H9 (cell line): ENCODE measurements around the gene CCDC126. TPM values are rescaled to one million over a fixed set of nuclear protein-coding genes. Genes with fewer than 3 reads are reported as not detected.

Experiments
- DNase-seq: peaks from one replicate; pipeline ENCODE4 v3.0.0-alpha.2; 2017
- H2AFZ ChIP-seq: one replicate; pipeline ENCODE4 v1.6.1; 2013; ENCODE audit warnings: mild to moderate bottlenecking, low read length, control low read depth, moderate library complexity
- H2AK5ac ChIP-seq: 2 replicates; pipeline ENCODE4 v1.6.1; 2013; ENCODE audit warnings: low read length, control low read depth, mixed read lengths; ENCODE audit not compliant: insufficient read length
- H2BK120ac ChIP-seq: one replicate; pipeline ENCODE4 v1.6.1; 2013; ENCODE audit warnings: low read depth, mild to moderate bottlenecking, low read length, control low read depth, inconsistent platforms; ENCODE audit not compliant: poor library complexity, severe bottlenecking
- H2BK12ac ChIP-seq: 2 replicates; pipeline ENCODE4 v1.6.1; 2013; ENCODE audit warnings: low read length, control low read depth, mixed read lengths, low read depth; ENCODE audit not compliant: insufficient read length
- H2BK15ac ChIP-seq: 2 replicates; pipeline ENCODE4 v1.6.1; 2013; ENCODE audit warnings: low read depth, low read length, control low read depth
- H2BK20ac ChIP-seq: one replicate; pipeline ENCODE4 v1.6.1; 2013; ENCODE audit warnings: low read depth, mild to moderate bottlenecking, low read length, control low read depth, inconsistent platforms; ENCODE audit not compliant: poor library complexity, severe bottlenecking
- H2BK5ac ChIP-seq: 2 replicates; pipeline ENCODE4 v1.6.1; 2013; ENCODE audit warnings: low read length, control low read depth, mixed read lengths; ENCODE audit not compliant: insufficient read length
- H3K14ac ChIP-seq: 2 replicates; pipeline ENCODE4 v1.6.1; 2013; ENCODE audit warnings: low read length, control low read depth; ENCODE audit not compliant: insufficient read depth
- H3K18ac ChIP-seq: 2 replicates; pipeline ENCODE4 v1.6.1; 2013; ENCODE audit warnings: low read depth, mild to moderate bottlenecking, mixed read lengths, low read length, control low read depth; ENCODE audit not compliant: insufficient read length
- H3K23ac ChIP-seq: 2 replicates; pipeline ENCODE4 v1.6.1; 2013; ENCODE audit warnings: low read length, control low read depth, mixed read lengths, low read depth; ENCODE audit not compliant: insufficient read length
- H3K23me2 ChIP-seq: 2 replicates; pipeline ENCODE4 v1.6.1; 2013; ENCODE audit warnings: low read depth, mild to moderate bottlenecking, mixed read lengths, low read length, control low read depth; ENCODE audit not compliant: insufficient read length, poor library complexity, severe bottlenecking
- H3K27ac ChIP-seq: 2 replicates; pipeline ENCODE4 v1.5.1; 2013; ENCODE audit warnings: low read length, control low read depth, mixed read lengths, low read depth; ENCODE audit not compliant: insufficient read length
- H3K27me3 ChIP-seq: 2 replicates; pipeline ENCODE4 v1.6.1; 2013; ENCODE audit warnings: low read length, control low read depth, inconsistent platforms; ENCODE audit not compliant: insufficient read depth
- H3K4ac ChIP-seq: 2 replicates; pipeline ENCODE4 v1.6.1; 2013; ENCODE audit warnings: low read depth, mild to moderate bottlenecking, control low read depth, inconsistent platforms, low read length, moderate library complexity
- H3K4me1 ChIP-seq: 2 replicates; pipeline ENCODE4 v1.6.1; 2013; ENCODE audit warnings: low read length, control low read depth, inconsistent platforms; ENCODE audit not compliant: insufficient read depth
- H3K4me2 ChIP-seq: 2 replicates; pipeline ENCODE4 v1.6.1; 2013; ENCODE audit warnings: low read length, control low read depth, mixed read lengths; ENCODE audit not compliant: insufficient read length, insufficient read depth
- H3K56ac ChIP-seq: 2 replicates; pipeline ENCODE4 v1.6.1; 2013; ENCODE audit warnings: low read depth, mild to moderate bottlenecking, mixed read lengths, low read length, control low read depth; ENCODE audit not compliant: insufficient read length
- H3K79me1 ChIP-seq: 2 replicates; pipeline ENCODE4 v1.6.1; 2013; ENCODE audit warnings: low read depth, mild to moderate bottlenecking, moderate library complexity, low read length, control low read depth, inconsistent platforms; ENCODE audit not compliant: insufficient read depth, poor library complexity, severe bottlenecking
- H3K79me2 ChIP-seq: 2 replicates; pipeline ENCODE4 v1.6.1; 2013; ENCODE audit warnings: low read length, control low read depth, inconsistent platforms; ENCODE audit not compliant: insufficient read depth
- H3K9ac ChIP-seq: 2 replicates; pipeline ENCODE4 v1.6.1; 2013; ENCODE audit warnings: low read length, control low read depth, mixed read lengths; ENCODE audit not compliant: insufficient read length; ENCODE audit errors: extremely low read depth
- H3K9me3 ChIP-seq: one replicate; pipeline ENCODE4 v1.6.1; 2013; ENCODE audit warnings: low read depth, low read length, inconsistent platforms; ENCODE audit not compliant: control insufficient read depth
- H3T11ph ChIP-seq: one replicate; pipeline ENCODE4 v1.6.1; 2013; ENCODE audit warnings: mild to moderate bottlenecking, low read length, control low read depth, inconsistent platforms
- H4K20me1 ChIP-seq: one replicate; pipeline ENCODE4 v1.6.1; 2013; ENCODE audit not compliant: control insufficient read depth, insufficient read length, insufficient read depth
- H4K5ac ChIP-seq: 2 replicates; pipeline ENCODE4 v1.6.1; 2013; ENCODE audit warnings: low read depth, mild to moderate bottlenecking, mixed read lengths, low read length, control low read depth; ENCODE audit not compliant: insufficient read length
- H4K8ac ChIP-seq: replicated peaks from 2 replicates; pipeline ENCODE4 v1.6.1; 2013; ENCODE audit warnings: low read length, control low read depth, mixed read lengths, low read depth; ENCODE audit not compliant: insufficient read length
- H4K91ac ChIP-seq: 2 replicates; pipeline ENCODE4 v1.6.1; 2013; ENCODE audit warnings: low read depth, mild to moderate bottlenecking, moderate library complexity, mixed read lengths, low read length, control low read depth; ENCODE audit not compliant: insufficient read length
- H3K27ac Mint-ChIP-seq, 3 experiments: 2 replicates in 2 of 3; 3 replicates in 1 of 3; pipeline ENCODE4 v1.8.0; 2020 to 2021; ENCODE audit warnings: mixed read lengths in 3 of 3, mild to moderate bottlenecking in 1 of 3, moderate library complexity in 1 of 3
- H3K27me3 Mint-ChIP-seq: 2 replicates; pipeline ENCODE4 v1.8.0; 2021; ENCODE audit warnings: low read depth, mild to moderate bottlenecking, moderate library complexity, mixed read lengths
- H3K36me3 Mint-ChIP-seq, 3 experiments: 2 replicates in 2 of 3; 3 replicates in 1 of 3; pipeline ENCODE4 v1.8.0; 2020 to 2021; ENCODE audit warnings: low read depth in 3 of 3, mixed read lengths in 3 of 3; ENCODE audit not compliant: insufficient read depth in 1 of 3
- H3K4me1 Mint-ChIP-seq, 2 experiments: 2 replicates each; pipeline ENCODE4 v1.8.0; 2020; ENCODE audit warnings: mixed read lengths in 2 of 2
- H3K4me3 Mint-ChIP-seq, 2 experiments: 2 replicates in 1 of 2; 3 replicates in 1 of 2; pipeline ENCODE4 v1.8.0; 2020 to 2021; ENCODE audit warnings: mild to moderate bottlenecking in 2 of 2, mixed read lengths in 2 of 2, moderate library complexity in 1 of 2
- H3K9me3 Mint-ChIP-seq, 2 experiments: 2 replicates in 1 of 2; 3 replicates in 1 of 2; pipeline ENCODE4 v1.8.0; 2020; ENCODE audit warnings: mild to moderate bottlenecking in 2 of 2, mixed read lengths in 2 of 2, moderate library complexity in 1 of 2
- total RNA-seq: library from RNA; stranded (reverse); gene quantifications from 2 replicates; pipeline ENCODE4 v1.2.1, GENCODE V29; 2021
- TF ChIP-seq, protein P1 (sequence below): fragments of 200-600 bp; sonication (generic); conservative IDR thresholded peaks from 3 replicates; pipeline ENCODE4 v1.8.0; 2021; ENCODE audit warnings: antibody characterized with exemption, mild to moderate bottlenecking

CCDC126 gene
- total RNA-seq, 1 experiment from 2014 or later = 4.0 TPM

GRCh38 chr7:23594879-23595604 is 2.1 kb upstream of the CCDC126 start:
- Histone ChIP-seq H2BK20ac (no peak overlapping the region), H4K8ac (no peak overlapping the region), H3K23me2 (peaks cover 4% of the 10 kb centered on the region), H3K9me3 (no peaks in the 10 kb centered on the region), H3K23ac (no peak overlapping the region), H4K5ac (no peak overlapping the region), H2BK12ac (no peak overlapping the region), H2AK5ac (no peak overlapping the region), H3T11ph (no peak overlapping the region), H4K91ac (no peak overlapping the region), H4K20me1 (no peaks in the 10 kb centered on the region), H3K18ac (no peak overlapping the region), H2BK5ac (no peak overlapping the region), H2AFZ (no peak overlapping the region), H3K14ac (no peak overlapping the region), H2BK120ac (no peak overlapping the region), H3K9ac (no peak overlapping the region), H3K4me1 (0 out of 2 replicates have a peak, but pooled peaks cover 2% of the 10 kb centered on the region), H3K27ac (no peak overlapping the region), H2BK15ac (no peak overlapping the region), H3K27me3 (no peaks in the 10 kb centered on the region; the same call in 1 of the 2 replicates), H3K56ac (no peak overlapping the region), H3K4me2 (no peak overlapping the region), H3K79me2 (no peaks in the 10 kb centered on the region), H3K4ac (no peak overlapping the region), H3K79me1 (no peaks in the 10 kb centered on the region)
- TF ChIP-seq, protein P1, sequence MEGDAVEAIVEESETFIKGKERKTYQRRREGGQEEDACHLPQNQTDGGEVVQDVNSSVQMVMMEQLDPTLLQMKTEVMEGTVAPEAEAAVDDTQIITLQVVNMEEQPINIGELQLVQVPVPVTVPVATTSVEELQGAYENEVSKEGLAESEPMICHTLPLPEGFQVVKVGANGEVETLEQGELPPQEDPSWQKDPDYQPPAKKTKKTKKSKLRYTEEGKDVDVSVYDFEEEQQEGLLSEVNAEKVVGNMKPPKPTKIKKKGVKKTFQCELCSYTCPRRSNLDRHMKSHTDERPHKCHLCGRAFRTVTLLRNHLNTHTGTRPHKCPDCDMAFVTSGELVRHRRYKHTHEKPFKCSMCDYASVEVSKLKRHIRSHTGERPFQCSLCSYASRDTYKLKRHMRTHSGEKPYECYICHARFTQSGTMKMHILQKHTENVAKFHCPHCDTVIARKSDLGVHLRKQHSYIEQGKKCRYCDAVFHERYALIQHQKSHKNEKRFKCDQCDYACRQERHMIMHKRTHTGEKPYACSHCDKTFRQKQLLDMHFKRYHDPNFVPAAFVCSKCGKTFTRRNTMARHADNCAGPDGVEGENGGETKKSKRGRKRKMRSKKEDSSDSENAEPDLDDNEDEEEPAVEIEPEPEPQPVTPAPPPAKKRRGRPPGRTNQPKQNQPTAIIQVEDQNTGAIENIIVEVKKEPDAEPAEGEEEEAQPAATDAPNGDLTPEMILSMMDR = no peak
- H3K27me3 Mint-ChIP-seq = peaks cover 31% of the 10 kb centered on the region
- H3K36me3 Mint-ChIP-seq = peaks cover 0 to 4% (median 2%) of the 10 kb centered on the region in 3 experiments; a peak in 3 of 7 replicates
- no peak overlapping the region for H3K4me3 Mint-ChIP-seq
- H3K27ac Mint-ChIP-seq = no peak overlapping the region
- H3K4me1 Mint-ChIP-seq = peaks cover 14% of the 10 kb centered on the region in 2 experiments
- no peak for DNase-seq
- peaks cover 2 to 5% of the 10 kb centered on the region in 2 experiments; a peak in 3 of 5 replicates for H3K9me3 Mint-ChIP-seq
